ENCODE data around the gene RPLP2.

Gene RPLP2

DNA sequence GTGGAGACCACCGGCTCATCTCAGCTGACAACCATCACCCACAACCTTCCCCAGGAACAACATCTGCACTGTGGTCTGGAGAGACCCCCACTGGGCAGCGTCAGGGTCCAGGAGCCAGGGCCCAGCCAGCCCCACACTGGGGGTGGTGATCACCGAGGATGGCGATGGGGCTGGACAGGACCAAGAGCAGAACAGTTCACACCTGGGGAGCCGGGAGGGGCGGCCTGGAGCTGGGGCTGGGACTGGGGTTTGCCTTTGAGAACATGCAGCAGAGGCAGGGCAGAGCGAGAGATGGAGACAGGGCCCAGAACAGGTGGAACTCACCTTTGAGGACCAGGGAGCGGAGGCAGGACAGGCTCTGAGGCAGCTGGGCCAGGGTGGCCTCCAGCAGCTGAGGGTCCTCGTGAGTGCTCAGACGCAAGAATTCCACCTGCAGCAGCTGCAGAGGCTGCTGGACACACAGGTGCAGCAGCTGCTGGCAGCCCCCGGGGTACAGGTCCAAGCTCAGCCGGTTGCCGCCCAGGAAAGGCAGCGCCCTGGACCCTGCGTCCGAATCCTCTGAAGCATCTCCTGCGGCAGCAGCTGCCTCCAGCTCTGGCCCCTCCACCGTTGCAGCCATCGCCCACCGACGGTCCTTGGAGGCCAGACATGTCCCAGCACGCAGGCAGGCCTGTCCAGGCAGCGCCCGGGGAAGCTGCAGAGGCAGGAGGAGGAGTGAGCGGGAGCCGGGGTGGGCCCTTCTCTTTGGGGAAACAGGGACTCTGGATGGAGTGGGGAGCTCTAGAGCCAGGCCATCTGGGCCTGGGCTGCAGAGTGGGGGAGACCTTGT lies 5.8 kb upstream of the RPLP2 start:
- no peak for DNase-seq (ENCODE audit: low spot score)

DNA sequence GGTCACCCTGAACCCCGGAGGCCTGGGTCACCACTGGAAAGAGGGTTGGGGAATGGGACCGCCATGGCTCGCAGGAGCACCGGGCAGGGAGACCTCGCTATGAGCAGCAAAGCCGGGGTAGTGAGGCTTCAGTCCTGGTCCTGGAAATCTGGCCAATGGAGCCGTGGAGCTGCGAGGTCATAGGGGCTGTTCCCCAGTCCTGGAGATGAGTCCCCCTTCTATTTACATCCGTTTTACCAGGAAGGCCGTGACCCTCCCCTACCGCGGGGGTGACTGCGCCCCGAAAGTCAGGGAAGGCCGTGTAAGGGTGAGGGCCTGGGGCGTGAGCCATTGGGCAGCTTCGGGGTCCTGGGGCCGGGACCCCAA lies 5.2 kb upstream of the RPLP2 start:
- no peak for DNase-seq (ENCODE audit: low spot score)

DNA sequence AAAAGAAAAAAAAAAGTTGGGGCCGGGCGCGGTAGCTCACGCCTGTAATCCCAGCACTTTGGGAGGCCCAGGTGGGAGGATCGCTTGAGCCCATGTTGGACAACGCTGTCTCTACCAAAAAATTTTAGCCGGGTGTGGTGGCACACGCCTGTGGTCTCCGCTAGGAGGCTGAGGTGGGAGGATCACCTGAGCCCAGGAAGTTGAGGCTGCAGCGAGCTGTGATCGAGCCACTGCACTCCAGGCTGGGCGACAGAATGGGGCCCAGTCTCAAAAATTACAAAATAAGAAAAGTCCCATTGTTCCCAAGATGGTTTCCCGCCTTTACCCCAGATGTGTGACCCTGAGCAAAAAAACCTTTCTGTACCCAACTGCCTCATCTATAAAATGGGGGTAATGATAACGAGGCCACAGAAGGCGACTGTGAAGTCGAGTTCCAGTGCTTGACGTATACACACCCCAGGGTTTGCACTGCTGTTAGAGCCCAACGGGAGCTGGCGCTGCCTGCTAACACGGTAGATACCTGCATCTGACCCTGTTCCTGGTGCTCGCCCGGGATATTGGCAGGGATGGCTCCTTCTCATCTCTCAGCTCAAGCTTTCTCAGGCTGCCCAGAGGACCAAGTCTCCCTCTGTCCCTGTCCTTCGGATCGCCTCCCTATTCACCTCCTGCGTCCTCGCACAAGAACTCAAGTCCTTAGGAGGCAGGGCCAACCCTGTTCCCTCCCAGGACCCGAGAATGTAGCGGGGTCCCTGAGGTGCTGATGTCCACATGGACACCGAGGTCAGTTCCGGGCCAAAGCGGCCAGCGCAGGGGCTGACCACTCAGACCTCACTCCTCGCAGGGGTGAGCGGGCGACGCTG lies 1.1 kb upstream of the RPLP2 start:
- no peak for DNase-seq (ENCODE audit: low spot score)

DNA sequence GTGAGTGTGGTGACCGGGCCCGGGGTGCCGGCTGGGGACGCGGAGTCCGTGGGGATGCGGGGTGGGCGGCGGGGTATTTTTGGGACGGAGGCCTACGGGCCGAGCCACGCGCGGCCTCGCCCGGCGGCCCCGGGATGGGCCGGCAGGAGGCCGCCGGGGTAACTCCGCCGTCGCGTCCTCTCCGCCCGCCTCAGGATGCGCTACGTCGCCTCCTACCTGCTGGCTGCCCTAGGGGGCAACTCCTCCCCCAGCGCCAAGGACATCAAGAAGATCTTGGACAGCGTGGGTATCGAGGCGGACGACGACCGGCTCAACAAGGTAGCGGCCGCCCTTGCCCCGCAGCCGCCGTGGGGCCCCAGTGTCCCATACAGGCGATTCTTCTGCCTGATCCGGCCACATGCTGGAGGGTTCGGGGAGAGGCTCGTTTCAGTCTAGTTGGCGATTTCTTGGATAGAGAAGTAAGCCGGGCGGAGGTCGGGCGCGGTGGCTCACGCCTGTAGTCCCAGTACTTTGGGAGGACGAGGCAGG lies 337 bp downstream of the RPLP2 start:
- DNase-seq (ENCODE audit: low spot score) = no peak

DNA sequence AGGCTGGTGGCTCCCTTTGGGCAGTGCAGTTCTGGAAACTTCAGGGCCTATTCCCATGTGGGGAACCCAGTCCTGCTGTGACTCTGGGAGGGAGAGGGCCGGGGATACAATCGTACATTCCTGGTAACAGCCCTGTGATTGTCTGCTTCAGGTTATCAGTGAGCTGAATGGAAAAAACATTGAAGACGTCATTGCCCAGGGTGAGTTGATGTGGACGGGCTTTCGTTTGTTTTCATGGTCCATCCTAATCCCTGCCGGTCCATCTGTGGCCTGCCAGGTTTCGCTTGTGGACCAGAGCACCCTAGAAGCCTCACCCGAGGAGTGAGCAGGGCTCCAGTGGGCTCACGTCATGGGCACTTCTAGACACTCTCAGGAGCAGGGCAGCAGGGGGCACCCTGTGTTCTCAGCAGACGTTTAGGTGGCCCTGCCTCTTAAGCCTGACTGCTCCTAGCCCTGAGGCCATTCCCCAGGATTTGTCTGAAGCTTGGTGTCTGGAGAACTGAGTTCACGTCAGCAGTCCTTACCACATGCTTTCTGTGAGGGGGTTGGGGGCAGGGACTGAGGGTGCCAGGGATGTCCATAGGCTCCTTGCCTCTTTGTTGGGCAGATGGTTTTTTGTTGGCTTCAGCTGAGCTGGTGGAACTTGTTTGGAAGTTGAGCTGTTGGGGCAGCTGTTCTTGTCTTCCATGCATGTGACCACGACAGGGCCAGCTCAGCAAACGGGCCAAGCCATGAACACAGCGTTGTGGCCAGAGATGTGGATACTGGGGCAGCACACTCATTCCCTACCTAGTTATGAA lies 1.9 kb downstream of the RPLP2 start:
- no peak for DNase-seq (ENCODE audit: low spot score)

GRCh38 chr11:812390-812789 lies 2.6 kb downstream of the RPLP2 start:
- DNase-seq (ENCODE audit: low spot score) = no peak

GRCh38 chr11:813072-813455 lies 3.3 kb downstream of the RPLP2 start:
- DNase-seq (ENCODE audit: low spot score) = no peak

DNA sequence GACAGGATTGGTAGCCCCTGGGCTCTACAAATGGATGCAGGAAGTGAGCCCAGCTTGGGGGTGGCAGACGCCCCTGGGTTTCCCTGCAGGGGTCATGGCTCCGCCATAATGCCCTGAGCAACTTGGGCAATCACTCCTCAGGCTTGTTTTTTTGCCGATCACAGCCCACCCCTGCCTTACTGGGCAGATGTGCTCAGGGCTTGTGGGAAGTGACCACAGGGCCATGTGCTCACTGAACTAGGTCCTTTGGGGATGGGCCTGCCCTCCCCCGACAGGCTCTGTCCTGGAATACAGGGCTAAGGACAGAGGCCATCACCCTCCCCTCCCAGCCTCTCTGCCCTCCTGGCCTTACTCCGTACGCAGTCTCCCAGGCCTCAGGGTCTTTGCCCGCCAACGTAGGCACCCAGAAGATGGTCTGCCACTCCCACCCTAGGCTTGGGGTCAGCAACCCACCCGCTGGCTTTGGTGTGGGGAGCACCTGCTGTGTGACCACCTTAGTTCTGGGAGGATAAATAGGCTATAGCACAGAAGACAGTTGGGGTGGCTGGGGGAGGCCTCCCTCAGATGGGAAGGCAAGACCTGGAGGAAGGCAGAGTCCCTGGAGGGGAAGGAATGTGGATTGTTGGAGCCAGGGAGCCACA lies 3.8 kb downstream of the RPLP2 start:
- no peak for DNase-seq (ENCODE audit: low spot score)

- no peak for DNase-seq (ENCODE audit: low spot score)
Measured at GRCh38 chr11:815675-816432, 6.1 kb downstream of the RPLP2 start.

DNA sequence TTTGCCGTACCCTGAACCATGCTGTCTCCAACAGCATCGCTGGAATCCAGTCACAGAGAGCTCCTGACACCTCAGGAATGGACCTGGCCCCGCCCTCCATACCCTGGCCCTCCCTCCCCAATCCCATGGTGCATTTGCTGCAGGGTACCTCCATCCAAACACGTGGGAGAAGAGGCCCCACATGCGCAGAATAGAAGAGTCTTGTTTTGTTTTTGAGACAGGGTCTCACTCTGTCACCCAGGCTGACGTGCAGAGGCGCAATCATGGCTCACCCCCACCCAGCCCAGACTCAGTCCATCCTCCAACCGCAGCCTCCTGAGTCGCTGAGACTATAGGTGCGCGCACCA lies 6.6 kb downstream of the RPLP2 start:
- DNase-seq (ENCODE audit: low spot score) = no peak

DNA sequence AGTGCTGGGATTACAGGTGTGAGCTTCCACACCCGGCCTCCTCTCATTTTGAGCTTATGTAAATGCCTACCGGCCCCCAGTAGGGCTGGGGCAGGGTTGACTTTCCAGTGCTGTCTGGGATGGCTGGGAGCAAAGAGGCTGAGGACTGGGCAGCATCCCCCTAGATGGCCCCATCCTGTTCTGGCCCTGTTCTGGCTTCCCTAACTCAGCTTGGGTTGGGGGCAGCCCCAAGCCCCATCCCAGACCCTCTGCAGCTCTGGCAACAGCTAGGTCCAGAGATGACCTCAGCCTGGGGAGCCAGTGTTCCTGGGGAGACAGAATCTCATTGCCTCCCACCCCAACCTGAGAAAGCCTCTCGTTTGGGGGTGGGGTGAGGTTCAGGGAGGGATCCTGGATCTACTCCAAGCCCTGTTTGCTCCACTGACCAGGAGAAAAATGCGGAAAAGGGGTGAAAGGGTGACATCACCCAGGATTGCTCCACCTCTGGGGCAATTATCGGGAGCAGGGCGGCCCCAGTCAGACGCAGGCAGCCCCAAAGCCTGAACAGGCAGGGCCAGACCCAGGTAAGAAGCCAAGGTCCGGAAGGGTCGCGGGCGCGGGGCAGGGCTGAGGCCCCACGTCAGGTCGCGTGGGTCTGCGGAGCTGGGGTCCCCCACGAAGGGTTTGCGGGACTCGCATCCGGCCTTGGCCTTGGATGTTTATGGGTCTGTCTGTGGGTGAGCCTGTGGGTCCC lies 8.8 kb downstream of the RPLP2 start, which contains the start of gene PNPLA2:
PNPLA2 (plus strand) TSS at position 519 of the 733 bp plus-strand sequence. CDS start 805 bp downstream, outside the sequence.
- DNase-seq (ENCODE audit: low spot score) = peak; percentile 79

DNA sequence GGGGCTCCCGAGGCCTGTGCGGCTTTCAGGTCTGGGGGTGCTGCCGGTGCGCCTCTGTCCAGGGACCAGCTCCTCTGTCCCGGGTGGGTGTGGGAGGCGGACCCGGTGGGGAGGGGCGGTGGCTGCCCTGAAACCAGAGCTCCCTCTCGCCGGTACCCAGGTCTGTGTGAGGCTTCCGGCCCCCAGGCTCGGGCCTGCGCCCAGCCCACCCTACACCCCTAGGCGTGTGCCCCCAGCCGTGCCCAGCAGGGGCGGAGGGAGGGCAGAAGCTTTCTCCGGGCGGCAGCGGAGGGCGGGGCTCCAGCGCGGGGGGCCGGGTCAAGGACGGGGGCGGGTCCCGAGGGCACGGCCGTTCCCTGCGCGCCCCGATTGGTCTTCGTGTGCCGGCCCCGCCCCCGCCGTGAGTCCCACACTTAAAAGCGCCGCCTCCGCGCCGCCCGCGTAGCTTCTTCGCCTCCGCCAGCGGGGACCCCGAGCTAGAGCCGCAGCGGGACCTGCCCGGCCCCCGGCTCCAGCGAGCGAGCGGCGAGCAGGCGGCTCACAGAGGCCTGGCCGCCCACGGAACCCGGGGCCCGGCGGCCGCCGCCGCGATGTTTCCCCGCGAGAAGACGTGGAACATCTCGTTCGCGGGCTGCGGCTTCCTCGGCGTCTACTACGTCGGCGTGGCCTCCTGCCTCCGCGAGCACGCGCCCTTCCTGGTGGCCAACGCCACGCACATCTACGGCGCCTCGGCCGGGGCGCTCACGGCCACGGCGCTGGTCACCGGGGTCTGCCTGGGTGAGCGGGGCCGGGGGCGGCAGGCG lies 9.6 kb downstream of the RPLP2 start:
- DNase-seq (ENCODE audit: low spot score) = peak; percentile 96

DNA sequence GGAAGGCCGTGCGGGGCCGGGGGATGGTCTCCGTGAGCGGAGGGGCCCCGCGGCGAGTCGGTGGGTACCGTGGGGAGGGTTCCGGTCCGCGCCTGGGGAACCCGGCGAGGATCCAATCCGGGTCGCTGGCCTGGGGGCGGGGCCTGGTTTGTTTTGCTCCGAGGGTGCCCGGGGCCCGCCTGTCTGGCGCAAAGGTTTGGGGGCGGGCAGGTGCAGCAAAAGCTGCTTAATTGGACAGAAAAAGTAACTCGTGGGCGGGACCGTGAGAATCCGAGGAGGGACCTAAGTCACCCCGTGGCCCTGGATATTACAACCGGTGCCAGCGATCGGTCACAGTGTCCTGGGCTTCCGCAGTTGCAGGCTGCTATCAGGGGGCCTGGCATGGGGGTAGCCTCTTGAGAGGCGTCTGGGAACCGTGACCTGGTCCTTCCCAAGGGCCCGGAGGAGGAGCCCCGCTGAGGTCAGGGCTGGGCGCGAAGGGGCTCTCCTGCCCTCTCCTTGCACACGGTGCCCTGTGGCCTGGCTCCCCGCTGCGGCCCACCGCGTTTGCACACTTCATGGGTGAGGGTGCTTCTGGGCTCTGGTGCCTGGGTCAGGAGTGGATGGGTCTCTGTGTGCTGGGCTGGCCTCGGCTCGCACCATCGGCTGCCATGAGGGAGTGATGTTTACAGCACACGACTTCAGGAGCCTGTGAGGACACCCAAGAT lies 10.3 kb downstream of the RPLP2 start:
- peak; percentile 70 for DNase-seq (ENCODE audit: low spot score)

- peak; percentile 93 for DNase-seq (ENCODE audit: low spot score)
Measured at GRCh38 chr11:820655-821511, 11.1 kb downstream of the RPLP2 start.

DNA sequence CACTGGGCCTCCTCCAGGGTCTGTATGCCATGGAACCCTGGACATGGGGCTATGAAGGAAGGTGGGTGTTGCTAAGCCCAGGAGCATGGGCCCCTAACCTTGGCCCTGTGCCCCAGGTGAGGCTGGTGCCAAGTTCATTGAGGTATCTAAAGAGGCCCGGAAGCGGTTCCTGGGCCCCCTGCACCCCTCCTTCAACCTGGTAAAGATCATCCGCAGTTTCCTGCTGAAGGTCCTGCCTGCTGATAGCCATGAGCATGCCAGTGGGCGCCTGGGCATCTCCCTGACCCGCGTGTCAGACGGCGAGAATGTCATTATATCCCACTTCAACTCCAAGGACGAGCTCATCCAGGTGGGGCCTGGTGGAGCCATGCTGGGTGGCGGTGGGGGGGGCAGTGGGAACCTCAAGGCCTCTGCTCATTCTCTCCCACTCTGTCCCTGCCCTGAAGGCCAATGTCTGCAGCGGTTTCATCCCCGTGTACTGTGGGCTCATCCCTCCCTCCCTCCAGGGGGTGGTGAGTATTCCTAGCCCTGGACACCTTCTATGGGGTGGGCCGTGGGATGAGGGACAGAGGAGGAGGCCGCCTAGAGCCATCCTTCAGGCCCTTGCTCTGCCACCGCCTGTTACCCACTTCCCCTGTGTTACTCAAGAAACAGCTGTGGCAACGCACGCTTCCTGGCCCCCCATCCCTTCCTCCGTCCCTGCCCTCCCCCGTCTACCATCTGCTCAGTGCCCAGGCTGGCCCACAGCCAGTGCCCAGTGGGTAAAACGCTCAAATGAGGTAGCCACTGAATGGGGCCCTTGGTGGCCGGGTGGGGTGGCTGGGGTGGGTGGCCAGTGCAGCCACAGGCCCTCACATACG lies 12.0 kb downstream of the RPLP2 start:
- no peak for DNase-seq (ENCODE audit: low spot score)

DNA sequence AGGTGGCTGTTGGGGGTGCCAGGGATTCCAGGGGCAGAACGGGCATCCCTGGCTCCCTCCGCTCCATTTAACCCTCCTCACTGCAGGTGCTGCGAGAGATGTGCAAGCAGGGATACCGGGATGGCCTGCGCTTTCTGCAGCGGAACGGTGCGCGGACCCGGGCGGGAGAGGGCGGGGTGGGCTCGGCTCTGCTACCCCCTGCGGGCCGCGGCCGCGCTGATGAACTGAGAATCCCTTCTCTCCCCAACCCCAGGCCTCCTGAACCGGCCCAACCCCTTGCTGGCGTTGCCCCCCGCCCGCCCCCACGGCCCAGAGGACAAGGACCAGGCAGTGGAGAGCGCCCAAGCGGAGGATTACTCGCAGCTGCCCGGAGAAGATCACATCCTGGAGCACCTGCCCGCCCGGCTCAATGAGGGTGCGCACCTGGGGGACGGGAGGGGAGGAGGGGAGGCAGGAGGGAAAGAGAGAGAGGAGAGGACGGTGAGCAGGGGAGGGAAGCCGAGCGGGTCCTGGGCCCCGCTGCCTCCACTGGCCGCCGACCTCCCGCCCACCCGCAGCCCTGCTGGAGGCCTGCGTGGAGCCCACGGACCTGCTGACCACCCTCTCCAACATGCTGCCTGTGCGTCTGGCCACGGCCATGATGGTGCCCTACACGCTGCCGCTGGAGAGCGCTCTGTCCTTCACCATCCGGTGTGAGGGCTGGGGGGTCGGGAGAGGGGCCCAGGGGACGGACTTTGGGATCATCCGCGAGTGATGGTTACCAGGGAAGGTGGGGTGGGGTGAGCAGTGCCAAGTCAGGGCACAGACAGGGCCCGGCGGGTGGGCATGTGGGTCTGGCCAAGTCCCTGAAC lies 13.9 kb downstream of the RPLP2 start:
- no peak for DNase-seq (ENCODE audit: low spot score)

Measured in AG08395 (cell line).